GM19193 (cell line): ENCODE measurements around the gene ARL6IP6.

Source experiments
- POLR2A ChIP-seq: IDR thresholded peaks from 4 replicates; pipeline ENCODE4 v1.6.1; 2011; ENCODE audit not compliant: insufficient read depth, insufficient read length; ENCODE audit errors: extremely low read depth

The ARL6IP6 gene

GRCh38 chr2:152782171-152782570 lies 63.8 kb downstream of the ARL6IP6 start:
- TF ChIP-seq POLR2A, result no peak

- no peak for TF ChIP-seq POLR2A
These were observed 72.5 kb downstream of the ARL6IP6 start for GRCh38 chr2:152790883-152791282.

- TF ChIP-seq POLR2A, result no peak
These were observed 73.6 kb downstream of the ARL6IP6 start for GRCh38 chr2:152791979-152792378.

- TF ChIP-seq POLR2A, result no peak
These were observed 74.6 kb downstream of the ARL6IP6 start for GRCh38 chr2:152792974-152793373.

GRCh38 chr2:152796941-152797340 lies 78.5 kb downstream of the ARL6IP6 start:
- no peak for TF ChIP-seq POLR2A

GRCh38 chr2:152804687-152805408 lies 86.4 kb downstream of the ARL6IP6 start:
- no peak for TF ChIP-seq POLR2A

- TF ChIP-seq POLR2A, result no peak
These were observed 93.5 kb downstream of the ARL6IP6 start for GRCh38 chr2:152811916-152812315.
